Progenitor cell of endocrine pancreas (in vitro differentiated cells): ENCODE results near the gene SPATA6L. TPM values are rescaled to one million over a fixed set of nuclear protein-coding genes. Genes with fewer than 3 reads are reported as not detected.

Experiments
- DNase-seq: peaks from one replicate; pipeline ENCODE4 v3.0.0; 2021; ENCODE audit warnings: low spot score; ENCODE audit not compliant: unreplicated experiment
- H3K27ac Mint-ChIP-seq: 2 replicates; pipeline ENCODE4 v1.8.0; 2021; ENCODE audit warnings: mild to moderate bottlenecking, moderate library complexity, mixed read lengths
- H3K27me3 Mint-ChIP-seq: 2 replicates; pipeline ENCODE4 v1.8.0; 2021; ENCODE audit warnings: mixed read lengths
- H3K36me3 Mint-ChIP-seq: 2 replicates; pipeline ENCODE4 v1.8.0; 2022; ENCODE audit warnings: mixed read lengths; ENCODE audit not compliant: insufficient read depth
- H3K4me1 Mint-ChIP-seq: 2 replicates; pipeline ENCODE4 v1.8.0; 2021; ENCODE audit warnings: low read depth, mixed read lengths
- H3K4me3 Mint-ChIP-seq: 2 replicates; pipeline ENCODE4 v1.8.0; 2021; ENCODE audit warnings: low read depth, mild to moderate bottlenecking, moderate library complexity, mixed read lengths
- H3K9me3 Mint-ChIP-seq: 2 replicates; pipeline ENCODE4 v1.8.0; 2021; ENCODE audit warnings: low read depth, mixed read lengths
- CTCF ChIP-seq: fragments of 200-600 bp; sonication (generic); IDR thresholded peaks from one replicate; pipeline ENCODE4 v1.5.0; 2021; ENCODE audit warnings: antibody characterized with exemption, mild to moderate bottlenecking; ENCODE audit not compliant: unreplicated experiment
- total RNA-seq: library from RNA; stranded (reverse); gene quantifications from 2 replicates; pipeline ENCODE4 v1.2.1, GENCODE V29; 2021

SPATA6L gene
- total RNA-seq, 1 donor from 2014 or later = 7.1 TPM

- DNase-seq = no peak
- Mint-ChIP-seq H3K4me3 (no peak overlapping the region), H3K36me3 (peaks cover 8% of the 10 kb centered on the region), H3K27ac (no peak overlapping the region), H3K9me3 (no peaks in the 10 kb centered on the region), H3K27me3 (no peaks in the 10 kb centered on the region), H3K4me1 (no peaks in the 10 kb centered on the region)
- TF ChIP-seq CTCF = no peak
Observed at GRCh38 chr9:4583001-4583400, 83.3 kb downstream of the SPATA6L start.

- TF ChIP-seq CTCF = no peak
- no peak overlapping the region for H3K27ac Mint-ChIP-seq
- H3K4me1 Mint-ChIP-seq = no peaks in the 10 kb centered on the region
- no peaks in the 10 kb centered on the region for H3K9me3 Mint-ChIP-seq
- H3K27me3 Mint-ChIP-seq = no peaks in the 10 kb centered on the region
- no peak for DNase-seq
- peaks cover 10% of the 10 kb centered on the region for H3K36me3 Mint-ChIP-seq
- H3K4me3 Mint-ChIP-seq = no peak overlapping the region
Observed at GRCh38 chr9:4581861-4582565, 84.3 kb downstream of the SPATA6L start.

- Mint-ChIP-seq H3K4me3 (no peak overlapping the region), H3K9me3 (no peaks in the 10 kb centered on the region), H3K27ac (no peak overlapping the region), H3K27me3 (no peaks in the 10 kb centered on the region), H3K36me3 (peaks cover 11% of the 10 kb centered on the region), H3K4me1 (no peaks in the 10 kb centered on the region)
- DNase-seq = no peak
- TF ChIP-seq CTCF = no peak
Observed at GRCh38 chr9:4581035-4581760, 85.1 kb downstream of the SPATA6L start.

GRCh38 chr9:4579001-4579400, 87.3 kb downstream of the SPATA6L start:
- TF ChIP-seq CTCF = no peak
- Mint-ChIP-seq H3K4me1 (no peaks in the 10 kb centered on the region), H3K4me3 (no peak overlapping the region), H3K9me3 (no peaks in the 10 kb centered on the region), H3K27me3 (no peaks in the 10 kb centered on the region), H3K27ac (no peak overlapping the region), H3K36me3 (peaks cover 4% of the 10 kb centered on the region)
- DNase-seq = no peak

GRCh38 chr9:4576448-4576847, 89.8 kb downstream of the SPATA6L start:
- Mint-ChIP-seq H3K4me3 (no peak overlapping the region), H3K4me1 (no peaks in the 10 kb centered on the region), H3K27me3 (no peaks in the 10 kb centered on the region), H3K27ac (no peak overlapping the region), H3K36me3 (peaks cover 4% of the 10 kb centered on the region), H3K9me3 (no peaks in the 10 kb centered on the region)
- DNase-seq = no peak
- TF ChIP-seq CTCF = no peak
